Smooth muscle cell of the brain vasculature (primary cell): ENCODE measurements around the gene C11orf65.
A peak's percentile ranks its signal among the peaks of the same experiment; 100 is the strongest.

Experiments used
- DNase-seq: peaks from one replicate; pipeline ENCODE4 v3.0.0-alpha.2; 2012; ENCODE audit warnings: low read depth, low spot score

The C11orf65 gene

GRCh38 chr11:108467091-108467823 is at the start of gene C11orf65:
TSS of gene C11orf65 (minus strand) at chr11:108467529. CDS start at chr11:108461559, 5,970 bp downstream.
- peak; percentile 95 for DNase-seq

GRCh38 chr11:108516125-108516524 is 48.8 kb upstream of the C11orf65 start:
- DNase-seq, result no peak

- DNase-seq, result no peak
These were observed 45.4 kb upstream of the C11orf65 start for GRCh38 chr11:108512708-108513107.

GRCh38 chr11:108511851-108512474 is 44.6 kb upstream of the C11orf65 start:
- no peak for DNase-seq

- no peak for DNase-seq
These were observed 41.6 kb upstream of the C11orf65 start for GRCh38 chr11:108508653-108509593.

- DNase-seq, result no peak
These were observed 34.1 kb upstream of the C11orf65 start for GRCh38 chr11:108501396-108501795.

GRCh38 chr11:108500721-108501120 is 33.4 kb upstream of the C11orf65 start:
- no peak for DNase-seq

- DNase-seq, result no peak
These were observed 32.8 kb upstream of the C11orf65 start for GRCh38 chr11:108500169-108500568.

GRCh38 chr11:108498816-108499408 is 31.6 kb upstream of the C11orf65 start:
- DNase-seq, result no peak

- peak; percentile 21 for DNase-seq
These were observed 30.9 kb upstream of the C11orf65 start, which contains the start of gene POGLUT3 for GRCh38 chr11:108498046-108498815. TSS of gene POGLUT3 (minus strand) at chr11:108498384. CDS start at chr11:108498366, 18 bp downstream.

GRCh38 chr11:108497317-108498045 is 30.2 kb upstream of the C11orf65 start:
- peak; percentile 95 for DNase-seq

GRCh38 chr11:108496643-108497256 is 29.4 kb upstream of the C11orf65 start:
- no peak for DNase-seq

GRCh38 chr11:108495326-108495725 is 28.0 kb upstream of the C11orf65 start:
- DNase-seq, result no peak

GRCh38 chr11:108494182-108494581 is 26.9 kb upstream of the C11orf65 start:
- no peak for DNase-seq

- DNase-seq, result no peak
These were observed 24.6 kb upstream of the C11orf65 start for GRCh38 chr11:108491936-108492335.

- no peak for DNase-seq
These were observed 19.5 kb upstream of the C11orf65 start for GRCh38 chr11:108486828-108487227.

GRCh38 chr11:108486331-108486730 is 19.0 kb upstream of the C11orf65 start:
- DNase-seq, result no peak

- no peak for DNase-seq
These were observed 15.8 kb upstream of the C11orf65 start for GRCh38 chr11:108483163-108483562.

- DNase-seq, result no peak
These were observed 7.5 kb upstream of the C11orf65 start for GRCh38 chr11:108474664-108475463.
